Epithelial cell of proximal tubule (primary cell): ENCODE measurements around the gene VCX2. TPM values are rescaled to one million over a fixed set of nuclear protein-coding genes. Genes with fewer than 3 reads are reported as not detected.
"Not testable (repeated sequence)": the region's sequence is repeated elsewhere in the genome, so short reads cannot be mapped to it uniquely, and the experiment has no call there.

Experiments used
- DNase-seq: peaks from one replicate; pipeline ENCODE4 v3.0.0-alpha.2; 2011; ENCODE audit warnings: low read depth
- H3K4me3 ChIP-seq: 2 replicates; pipeline ENCODE4 v1.5.1; 2011; ENCODE audit warnings: low read depth, mild to moderate bottlenecking, low read length
- total RNA-seq: library from RNA; depleted of rRNA; stranded (reverse); fragments of >200 nt; gene quantifications from 2 replicates; pipeline ENCODE4 v1.2.3, GENCODE V29; 2015
- TF ChIP-seq, protein P1 (sequence below): conservative IDR thresholded peaks from 2 replicates; pipeline ENCODE4 v1.5.1; 2012; ENCODE audit warnings: low read depth, mild to moderate bottlenecking, low read length

VCX2 gene
- total RNA-seq, 1 donor from 2014 or later, result not detected

- no peak overlapping the region for H3K4me3 ChIP-seq
- DNase-seq, result peak; percentile 16
- TF ChIP-seq, protein P1, sequence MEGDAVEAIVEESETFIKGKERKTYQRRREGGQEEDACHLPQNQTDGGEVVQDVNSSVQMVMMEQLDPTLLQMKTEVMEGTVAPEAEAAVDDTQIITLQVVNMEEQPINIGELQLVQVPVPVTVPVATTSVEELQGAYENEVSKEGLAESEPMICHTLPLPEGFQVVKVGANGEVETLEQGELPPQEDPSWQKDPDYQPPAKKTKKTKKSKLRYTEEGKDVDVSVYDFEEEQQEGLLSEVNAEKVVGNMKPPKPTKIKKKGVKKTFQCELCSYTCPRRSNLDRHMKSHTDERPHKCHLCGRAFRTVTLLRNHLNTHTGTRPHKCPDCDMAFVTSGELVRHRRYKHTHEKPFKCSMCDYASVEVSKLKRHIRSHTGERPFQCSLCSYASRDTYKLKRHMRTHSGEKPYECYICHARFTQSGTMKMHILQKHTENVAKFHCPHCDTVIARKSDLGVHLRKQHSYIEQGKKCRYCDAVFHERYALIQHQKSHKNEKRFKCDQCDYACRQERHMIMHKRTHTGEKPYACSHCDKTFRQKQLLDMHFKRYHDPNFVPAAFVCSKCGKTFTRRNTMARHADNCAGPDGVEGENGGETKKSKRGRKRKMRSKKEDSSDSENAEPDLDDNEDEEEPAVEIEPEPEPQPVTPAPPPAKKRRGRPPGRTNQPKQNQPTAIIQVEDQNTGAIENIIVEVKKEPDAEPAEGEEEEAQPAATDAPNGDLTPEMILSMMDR, result no peak
These were observed 20.0 kb upstream of the VCX2 start for GRCh38 chrX:8191022-8191421.

- no peak overlapping the region for H3K4me3 ChIP-seq
- DNase-seq, result no peak
- TF ChIP-seq, protein P1, result no peak
These were observed 19.3 kb upstream of the VCX2 start for GRCh38 chrX:8190341-8190830.

GRCh38 chrX:8189096-8189830 lies 18.2 kb upstream of the VCX2 start:
- no peak for DNase-seq
- no peak overlapping the region for H3K4me3 ChIP-seq
- TF ChIP-seq, protein P1, result no peak

DNA sequence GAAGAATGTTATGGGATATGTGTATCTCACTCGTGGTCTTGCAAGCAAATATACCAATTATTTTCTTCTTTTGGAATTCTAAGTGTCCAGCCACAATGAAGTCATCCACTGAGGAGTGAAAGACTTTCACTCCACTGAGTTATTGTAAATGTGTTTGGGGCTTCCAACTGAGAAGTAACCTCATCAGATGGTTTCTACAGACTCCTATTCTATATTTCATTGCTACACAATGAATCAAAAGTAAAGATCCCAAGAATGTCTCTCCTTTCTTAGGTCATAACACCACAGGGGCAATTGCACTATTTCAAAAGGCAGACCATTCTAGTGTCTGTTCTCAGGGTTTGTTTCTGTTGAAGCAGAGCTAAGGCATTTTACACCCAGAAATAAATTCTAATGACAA lies 12.3 kb upstream of the VCX2 start:
- DNase-seq, result no peak
- H3K4me3 ChIP-seq, result no peak overlapping the region
- TF ChIP-seq, protein P1, result no peak

GRCh38 chrX:8179656-8180055 lies 8.6 kb upstream of the VCX2 start:
- DNase-seq, result no peak
- no peak overlapping the region for H3K4me3 ChIP-seq
- TF ChIP-seq, protein P1, result peak; percentile 40

GRCh38 chrX:8154011-8154410 lies 17.1 kb downstream of the VCX2 start:
- DNase-seq, H3K4me3 ChIP-seq: not testable (repeated sequence)

GRCh38 chrX:8147226-8147625 lies 23.8 kb downstream of the VCX2 start:
- H3K4me3 ChIP-seq, result no peak overlapping the region
- no peak for DNase-seq
- TF ChIP-seq, protein P1, result no peak
